SK-MEL-5 (cell line): Measurements from ENCODE around the gene TEAD1. TPM values are rescaled to one million over a fixed set of nuclear protein-coding genes. Genes with fewer than 3 reads are reported as not detected.

Experiments used
- DNase-seq: peaks from one replicate; pipeline ENCODE4 v3.0.0-alpha.2; 2016; ENCODE audit warnings: low read depth, low spot score
- in situ Hi-C: cut with HindIII; loops from 2 replicates; pipeline ENCODE4 v1.10.0; 2016; ENCODE audit warnings: low sequenced_read_pairs, high pct_unique_total_duplicates, low pct_unique_long_range_greater_than_20kb
- total RNA-seq: library from RNA; depleted of rRNA; stranded (reverse); fragments of >200 nt; shearing (Covaris generic); gene quantifications from 2 replicates; pipeline ENCODE4 v1.2.3, GENCODE V29; 2014

TEAD1 gene
- total RNA-seq, 1 experiment from 2014 or later, result 55.0 TPM

DNA sequence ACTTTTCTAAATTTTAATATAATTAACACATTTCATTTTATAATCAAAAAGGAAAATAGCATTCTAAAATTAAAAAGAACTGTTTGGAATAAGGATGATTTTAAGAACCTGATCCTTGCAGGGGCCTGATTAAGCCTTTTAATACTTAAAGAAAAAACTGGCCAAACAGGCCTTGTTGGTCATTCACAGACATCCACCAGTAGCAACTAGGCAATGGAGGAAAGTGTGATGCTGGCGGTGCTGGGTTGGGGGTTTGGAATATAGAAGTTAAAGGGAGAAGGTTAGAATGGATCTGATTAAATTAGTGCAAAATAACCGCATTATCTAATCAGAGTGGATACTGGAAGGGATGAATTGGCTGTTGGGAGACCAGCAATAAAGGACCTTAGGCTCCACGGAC lies 16.9 kb upstream of the TEAD1 start:
- in situ Hi-C loops, result no loop called here
- no peak for DNase-seq

- DNase-seq, result no peak
- in situ Hi-C loops, result no loop called here
These were observed 16.2 kb upstream of the TEAD1 start for GRCh38 chr11:12657981-12658380.

- in situ Hi-C loops, result no loop called here
These were observed 12.0 kb upstream of the TEAD1 start for GRCh38 chr11:12662101-12662689.

DNA sequence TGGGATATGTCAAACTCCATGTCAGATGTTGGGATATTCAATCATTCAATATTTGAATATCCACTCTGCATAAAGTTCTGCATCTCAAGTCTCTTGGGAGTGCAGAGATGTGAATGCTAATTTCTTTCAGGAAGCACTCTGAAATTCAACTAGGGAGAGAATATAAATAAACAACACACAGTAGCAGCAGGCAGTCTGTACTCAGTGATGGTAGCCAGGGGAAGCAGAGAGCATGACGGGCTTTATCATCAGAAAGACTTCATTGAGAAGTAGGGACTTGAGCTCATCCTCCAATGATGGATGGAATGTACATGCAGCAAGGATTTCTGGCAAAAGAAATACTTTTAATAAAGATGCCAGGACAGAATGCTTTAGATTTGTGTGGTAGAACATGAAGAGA lies 9.8 kb upstream of the TEAD1 start:
- in situ Hi-C loops, result no loop called here
- DNase-seq, result no peak

More at GRCh38 chr11:12662101-12662689, 12.0 kb upstream of the TEAD1 start:
- DNase-seq, result no peak

GRCh38 chr11:12666915-12667314 lies 7.3 kb upstream of the TEAD1 start:
- in situ Hi-C loops, result no loop called here

GRCh38 chr11:12667646-12668045 lies 6.6 kb upstream of the TEAD1 start:
- DNase-seq, result no peak
- in situ Hi-C loops, result no loop called here

More at GRCh38 chr11:12666915-12667314, 7.3 kb upstream of the TEAD1 start:
- no peak for DNase-seq

- DNase-seq, result no peak
- in situ Hi-C loops, result no loop called here
These were observed 6.1 kb upstream of the TEAD1 start for GRCh38 chr11:12668166-12668565.

- no peak for DNase-seq
- in situ Hi-C loops, result no loop called here
These were observed 4.3 kb upstream of the TEAD1 start for GRCh38 chr11:12669930-12670329.

DNA sequence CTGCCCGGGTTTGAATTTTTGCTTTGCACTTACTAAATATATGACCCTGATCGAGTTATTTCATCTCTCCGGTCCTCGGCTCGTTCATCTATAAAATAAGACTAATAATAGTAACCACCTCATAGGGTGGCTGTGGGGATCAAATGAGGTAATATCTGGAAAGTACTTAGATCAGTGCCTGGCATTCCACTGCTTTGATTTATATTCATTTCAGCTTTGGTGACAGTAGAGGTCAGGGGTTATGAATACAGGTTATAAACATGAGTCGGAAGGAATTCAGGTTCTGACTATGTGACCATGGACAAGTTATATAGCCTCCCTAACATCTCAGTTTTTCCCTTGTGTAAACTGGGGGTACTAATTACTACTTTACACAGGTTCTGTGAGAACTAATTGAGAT lies 2.9 kb upstream of the TEAD1 start:
- no peak for DNase-seq
- in situ Hi-C loops, result no loop called here

DNA sequence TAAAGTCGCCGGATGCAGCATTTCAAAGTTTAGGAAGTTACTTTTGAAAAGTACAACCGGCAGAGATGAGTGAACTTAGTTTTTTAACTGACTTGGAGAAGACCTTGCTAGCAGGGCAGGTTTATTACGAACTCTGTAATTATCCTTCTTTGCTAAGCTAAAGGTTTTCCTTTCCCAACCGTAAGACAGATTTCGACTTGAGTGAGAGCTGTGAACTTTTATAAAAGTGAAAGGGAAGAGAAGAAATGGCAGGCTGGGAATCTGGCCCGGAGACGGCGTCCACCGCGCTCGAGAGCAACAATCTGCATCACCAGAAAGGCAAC lies 659 bp upstream of the TEAD1 start:
- in situ Hi-C loops, result no loop called here
- DNase-seq, result peak; percentile 25

GRCh38 chr11:12674571-12674935 lies 332 bp downstream of the TEAD1 start:
- in situ Hi-C loops, result no loop called here
- DNase-seq, result no peak

DNA sequence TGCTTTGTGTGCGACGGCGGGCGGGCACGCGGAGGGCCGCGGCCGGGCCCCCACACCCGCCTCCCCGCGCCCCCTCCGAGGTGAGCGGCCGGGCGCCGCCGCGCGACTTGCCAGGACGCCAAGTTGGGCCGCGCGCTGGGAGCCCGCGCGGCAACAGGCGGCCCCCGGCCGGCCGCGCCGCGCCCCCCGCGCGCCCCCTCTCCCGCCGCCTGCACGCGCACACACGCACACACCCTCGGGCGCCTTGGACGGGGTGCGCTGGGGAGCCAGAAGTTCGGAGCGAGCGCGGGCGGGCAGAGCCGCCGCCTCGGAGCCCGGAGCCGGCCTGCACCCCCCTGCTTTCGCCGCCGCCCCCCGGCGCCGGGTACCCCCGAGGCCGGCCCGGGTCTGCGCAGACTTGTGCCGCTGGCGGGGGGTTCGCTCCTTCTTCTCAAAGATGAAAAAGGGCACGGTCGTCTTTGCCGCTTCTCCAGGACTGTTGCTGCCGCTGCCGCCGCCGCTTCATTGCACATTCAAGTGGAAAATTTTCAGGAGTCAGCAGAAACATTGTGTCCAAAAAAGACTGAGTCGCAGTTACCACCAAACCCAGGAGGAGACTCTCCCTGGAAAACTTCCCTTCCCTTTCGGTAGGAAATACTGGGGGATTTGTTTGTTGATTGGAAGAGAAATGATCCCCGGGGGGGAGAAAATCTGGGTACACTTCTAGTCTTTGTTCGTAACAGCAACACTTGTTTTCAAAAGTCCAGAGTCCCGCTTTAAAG lies 895 bp downstream of the TEAD1 start:
- DNase-seq, result peak; percentile 61
- in situ Hi-C loops, result no loop called here

- in situ Hi-C loops, result no loop called here
- peak; percentile 48 for DNase-seq
These were observed 1.9 kb downstream of the TEAD1 start for GRCh38 chr11:12675951-12676711.

DNA sequence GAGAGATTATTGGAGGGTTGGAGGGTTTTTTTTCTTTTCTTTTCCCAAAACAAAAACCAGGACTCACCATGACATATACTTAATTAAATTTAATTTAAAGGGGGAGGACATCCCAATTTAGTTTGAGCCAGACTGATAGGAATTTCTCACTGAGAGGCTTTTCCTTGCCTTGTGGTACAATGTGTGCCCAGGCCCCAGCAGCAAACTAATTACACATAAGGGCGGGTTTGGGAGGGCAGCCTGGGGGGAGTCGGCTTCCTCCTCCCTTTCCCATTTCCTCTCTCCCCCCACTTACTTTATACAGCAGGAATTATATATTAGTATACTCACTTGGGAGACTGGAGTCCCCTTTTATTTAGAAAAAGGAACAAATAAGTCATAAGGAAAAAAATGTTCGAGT lies 2.9 kb downstream of the TEAD1 start:
- in situ Hi-C loops, result no loop called here
- peak; percentile 48 for DNase-seq

DNA sequence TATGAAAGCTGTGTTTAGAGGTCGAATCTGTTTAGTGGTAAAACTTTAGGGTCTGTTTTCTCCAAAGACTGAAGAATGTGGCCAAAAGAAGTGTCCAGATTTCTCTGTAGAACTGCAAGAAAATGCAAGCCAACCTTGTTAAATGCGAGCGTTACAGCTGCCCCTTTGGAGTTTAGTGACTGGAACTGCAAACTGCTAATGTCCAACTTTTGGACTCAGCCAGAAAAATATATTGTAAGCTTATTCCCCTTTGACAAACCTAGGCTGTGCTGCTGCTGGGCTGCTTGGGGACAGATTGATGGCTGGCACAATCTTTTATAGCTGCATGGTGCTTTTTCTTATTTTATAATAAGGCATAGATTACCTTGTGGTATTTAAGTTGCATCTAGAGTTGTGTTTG lies 3.9 kb downstream of the TEAD1 start:
- in situ Hi-C loops, result no loop called here
- no peak for DNase-seq

GRCh38 chr11:12678991-12679390 lies 4.8 kb downstream of the TEAD1 start:
- in situ Hi-C loops, result no loop called here
- DNase-seq, result no peak

DNA sequence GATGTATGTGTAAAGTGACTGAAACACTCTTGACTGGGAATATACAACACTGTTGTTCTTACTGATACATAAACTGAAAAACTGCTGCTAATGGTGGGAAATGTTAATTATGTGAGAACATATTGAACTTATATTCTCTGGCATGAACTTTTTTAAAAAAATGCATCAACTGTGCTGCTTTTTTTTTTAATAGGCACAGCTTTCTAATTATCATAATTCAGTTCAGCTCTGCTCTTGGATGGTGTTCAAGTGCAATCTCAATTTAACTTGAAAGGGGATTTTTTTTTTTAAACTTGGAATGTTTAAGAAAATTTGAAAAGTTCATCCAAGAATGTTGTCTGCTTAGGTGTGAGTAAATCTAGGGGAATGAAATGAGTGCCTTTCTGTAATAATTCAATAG lies 5.2 kb downstream of the TEAD1 start:
- no peak for DNase-seq
- in situ Hi-C loops, result no loop called here

DNA sequence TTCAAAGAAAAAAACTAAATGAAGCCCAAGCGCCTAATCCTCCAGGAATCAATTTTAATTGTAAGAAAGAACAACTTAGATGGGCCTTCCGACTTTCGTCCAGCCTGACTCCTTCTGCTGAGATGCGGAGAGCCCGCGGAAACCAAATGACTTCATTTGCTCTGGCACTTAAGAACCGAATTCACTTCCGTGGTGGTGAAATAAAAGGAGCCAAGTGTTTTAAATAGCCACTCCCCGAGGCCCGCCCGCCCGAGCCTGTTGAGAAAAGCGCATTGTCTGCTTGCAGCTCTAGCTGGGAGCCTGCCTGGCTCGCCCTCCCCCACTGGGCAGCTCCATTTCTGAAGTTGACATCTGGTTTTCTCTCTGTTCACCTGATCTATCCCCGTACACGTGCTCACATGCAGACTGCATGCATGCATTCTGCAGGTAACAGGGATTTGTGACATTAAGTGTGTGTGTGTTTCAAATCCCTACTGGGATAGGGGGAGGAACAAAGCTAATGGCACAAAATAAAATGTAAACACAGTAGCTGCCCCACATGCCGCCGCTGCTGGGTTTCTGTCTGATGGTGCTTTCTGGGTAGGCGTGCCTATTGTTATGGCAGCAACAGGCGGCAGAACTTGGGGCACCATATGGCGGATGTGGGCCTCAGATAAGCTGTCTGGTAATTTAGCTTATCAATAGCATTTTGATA lies 6.2 kb downstream of the TEAD1 start:
- DNase-seq, result peak; percentile 94
- in situ Hi-C loops, result no loop called here
